Fibroblast of skin of scalp (primary cell): ENCODE measurements around the gene LHFPL4.

ENCODE experiments used
- DNase-seq: peaks from one replicate; pipeline ENCODE4 v3.0.0-alpha.2; 2013

Gene LHFPL4

DNA sequence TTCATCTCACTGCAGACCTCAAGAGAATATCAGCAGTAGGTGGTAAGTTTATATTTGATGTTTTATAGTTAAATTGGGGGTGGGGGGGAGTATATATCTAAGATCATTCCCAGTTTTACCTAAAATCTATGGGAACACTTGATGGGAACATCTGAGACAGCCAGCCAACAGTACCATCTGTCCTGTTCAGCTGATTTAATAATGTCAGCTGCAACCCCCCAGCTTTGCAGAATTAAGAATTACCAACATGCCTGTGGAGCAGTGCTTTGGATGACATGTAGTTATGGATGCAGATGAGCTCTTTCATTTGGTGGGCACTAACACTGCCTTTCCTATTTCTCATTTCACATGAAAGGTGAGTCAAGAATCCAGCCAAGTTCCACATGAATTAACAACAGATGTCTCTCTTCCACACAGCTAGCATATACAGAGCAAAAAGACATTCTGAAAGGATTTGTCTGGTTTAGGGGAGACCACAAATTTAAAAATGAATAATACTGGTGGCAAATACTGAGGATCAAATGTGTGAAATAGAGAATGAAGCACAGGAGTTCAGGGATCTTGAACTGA lies 80.0 kb downstream of the LHFPL4 start:
- DNase-seq, result no peak

DNA sequence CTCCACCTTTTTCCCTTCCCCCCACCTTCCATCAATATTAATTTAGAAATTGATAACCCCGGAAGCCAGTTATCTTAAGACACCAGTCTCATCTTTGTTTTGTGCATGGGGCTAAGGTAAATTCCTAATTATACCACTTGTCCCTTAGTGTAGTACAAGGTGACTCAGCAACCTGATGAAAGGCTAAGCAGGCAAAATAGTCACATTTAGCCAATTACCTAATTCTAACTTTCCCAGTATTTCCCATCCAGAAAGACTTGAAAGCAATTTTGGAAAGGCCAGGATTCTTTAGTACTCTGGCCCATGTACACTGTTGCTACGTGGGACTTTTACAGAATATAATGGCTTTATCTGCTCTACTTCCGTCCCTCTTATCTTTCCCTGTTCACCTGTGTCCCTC lies 83.6 kb downstream of the LHFPL4 start:
- DNase-seq, result no peak

DNA sequence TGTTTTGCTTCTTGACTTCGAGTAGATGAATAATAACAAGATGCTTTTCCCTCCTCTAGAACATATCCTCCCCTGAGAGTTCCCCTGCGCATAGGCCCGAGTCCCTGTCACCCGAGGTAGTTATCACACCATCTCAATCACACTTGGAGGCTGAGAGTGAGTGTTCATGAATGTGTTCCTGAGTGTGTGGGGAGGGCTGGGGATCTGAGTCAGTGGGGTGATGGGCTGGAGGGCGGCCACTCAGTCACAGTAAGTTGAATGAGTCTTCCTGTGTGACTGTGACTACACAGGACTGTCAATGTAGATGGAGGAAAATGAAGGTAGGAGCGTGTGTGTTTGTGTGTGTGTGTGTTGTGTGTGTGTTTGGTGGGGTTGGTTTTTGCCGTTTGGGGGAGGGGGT lies 85.2 kb downstream of the LHFPL4 start:
- no peak for DNase-seq

- no peak for DNase-seq
These were observed 86.2 kb downstream of the LHFPL4 start for GRCh38 chr3:9467451-9467850.

DNA sequence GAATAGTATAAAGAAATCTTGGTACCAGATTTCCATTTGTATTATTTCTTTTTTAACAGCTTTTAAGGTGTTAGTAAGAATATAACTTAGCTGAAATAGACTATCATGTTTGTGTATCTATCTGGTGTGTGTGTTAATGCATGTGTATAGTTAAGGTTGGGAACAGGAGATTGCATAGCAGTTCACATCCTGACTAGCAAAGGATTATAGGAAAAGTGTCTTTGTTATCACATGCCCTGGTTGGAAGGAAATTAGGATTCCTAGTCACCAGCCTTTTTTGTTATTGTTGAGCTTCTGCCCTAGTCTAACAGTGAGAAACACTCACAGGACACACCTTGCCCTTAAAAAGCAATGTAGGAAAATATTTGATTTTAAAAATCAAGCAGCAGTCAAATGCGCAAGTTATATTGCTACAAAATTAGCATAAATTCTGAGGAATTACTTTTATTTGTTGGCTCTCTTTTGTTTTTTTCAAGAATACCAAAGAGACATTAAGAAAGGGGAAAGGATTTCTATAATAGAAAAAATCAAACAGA lies 98.0 kb downstream of the LHFPL4 start:
- DNase-seq, result no peak

DNA sequence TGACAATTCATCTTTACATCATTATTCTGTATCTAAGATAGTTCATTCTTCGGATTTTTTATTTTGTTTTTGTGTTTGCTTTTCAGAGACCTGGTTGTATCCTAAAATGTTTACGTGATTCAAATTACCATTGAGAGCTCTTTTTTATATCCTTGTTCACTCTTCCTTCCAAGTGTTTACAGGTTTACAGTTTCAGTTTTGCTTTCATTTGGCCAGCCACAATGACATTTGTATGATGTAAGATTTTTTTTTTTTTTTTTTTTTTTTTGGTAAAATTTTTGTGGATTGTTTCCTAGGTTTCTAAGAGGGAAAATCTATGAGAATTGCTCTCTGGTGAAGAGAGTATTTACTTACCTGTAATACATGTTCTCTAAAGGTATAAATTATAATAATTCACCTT lies 101.2 kb downstream of the LHFPL4 start:
- no peak for DNase-seq

DNA sequence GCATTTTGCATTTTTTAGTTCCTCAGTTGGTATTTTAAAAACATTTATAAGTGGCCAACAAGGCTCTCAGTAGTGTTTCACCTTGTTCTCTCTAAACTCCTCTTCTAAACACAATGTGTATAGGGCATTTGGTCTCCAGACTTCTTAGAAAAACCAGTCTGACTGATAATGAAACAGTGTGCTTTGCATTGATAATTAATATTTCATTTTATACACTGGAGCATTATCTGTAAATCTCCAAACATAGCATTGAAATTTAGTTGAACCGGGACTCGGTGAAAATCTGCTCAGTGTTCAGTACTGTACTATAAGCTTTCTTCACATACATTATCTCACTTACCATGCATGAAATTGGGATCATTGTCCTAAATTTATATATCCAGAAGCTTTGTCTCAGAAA lies 102.6 kb downstream of the LHFPL4 start:
- DNase-seq, result no peak

GRCh38 chr3:9450126-9450525 lies 103.5 kb downstream of the LHFPL4 start:
- DNase-seq, result no peak

GRCh38 chr3:9448643-9449042 lies 105.0 kb downstream of the LHFPL4 start:
- no peak for DNase-seq
